Measurements from ENCODE around the gene PRSS56. TPM values are rescaled to one million over a fixed set of nuclear protein-coding genes. Genes with fewer than 3 reads are reported as not detected.

Gene PRSS56
- total RNA-seq, 1 donor from 2014 or later = not detected

- H3K27ac ChIP-seq (ENCODE audit: low read depth, low read length) = no peak overlapping the region
- H2AFZ ChIP-seq (ENCODE audit: low read depth, low read length) = no peak overlapping the region
- H3K4me1 ChIP-seq (ENCODE audit: insufficient read depth, low read length) = no peaks in the 10 kb centered on the region
- H3K9me3 Mint-ChIP-seq (ENCODE audit: unreplicated experiment) = peaks cover 3% of the 10 kb centered on the region
- no peak overlapping the region for H3K4me3 ChIP-seq (ENCODE audit: insufficient read depth, low read depth, low read length)
- H3K27ac Mint-ChIP-seq (ENCODE audit: unreplicated experiment) = no peak overlapping the region
- H3K27me3 ChIP-seq (ENCODE audit: insufficient read depth, low read length) = no peaks in the 10 kb centered on the region
- H3K36me3 ChIP-seq (ENCODE audit: insufficient read depth, low read length) = no peaks in the 10 kb centered on the region
- no peak overlapping the region for H3K9ac ChIP-seq (ENCODE audit: low read length)
- H3K4me1 Mint-ChIP-seq (ENCODE audit: low read depth, unreplicated experiment) = peaks cover 2% of the 10 kb centered on the region
- no peaks in the 10 kb centered on the region for H3K79me2 ChIP-seq (ENCODE audit: insufficient read depth, low read length)
- peaks cover 3% of the 10 kb centered on the region for H3K27me3 Mint-ChIP-seq (ENCODE audit: low read depth, unreplicated experiment)
- peaks cover 4% of the 10 kb centered on the region for H3K9me3 ChIP-seq (ENCODE audit: insufficient read depth, low read depth, low read length)
- FAIRE-seq = no peak
- peak overlapping the region; percentile 45 for H3K4me3 Mint-ChIP-seq (ENCODE audit: unreplicated experiment)
- DNase-seq (ENCODE audit: low read depth) = no peak
- TF ChIP-seq EZH2 (IDR thresholded peaks at IDR 0.05; ENCODE audit: insufficient read depth, low read length) (no peak), CTCF (IDR thresholded peaks at IDR 0.05; ENCODE audit: insufficient read depth, low read depth, low read length) (no peak)
- H3K36me3 Mint-ChIP-seq (ENCODE audit: low read depth, unreplicated experiment) = peaks cover 5% of the 10 kb centered on the region
- no peaks in the 10 kb centered on the region for H4K20me1 ChIP-seq (ENCODE audit: insufficient read depth, low read length)
- H3K4me2 ChIP-seq (ENCODE audit: low read length) = no peak overlapping the region
Observed at GRCh38 chr2:232535761-232536530, 15.8 kb downstream of the PRSS56 start.

GRCh38 chr2:232537079-232537478 lies 16.9 kb downstream of the PRSS56 start:
- Mint-ChIP-seq H3K27me3 (ENCODE audit: low read depth, unreplicated experiment) (peaks cover 3% of the 10 kb centered on the region), H3K4me3 (ENCODE audit: unreplicated experiment) (no peak overlapping the region), H3K36me3 (ENCODE audit: low read depth, unreplicated experiment) (peaks cover 5% of the 10 kb centered on the region), H3K27ac (ENCODE audit: unreplicated experiment) (no peak overlapping the region), H3K4me1 (ENCODE audit: low read depth, unreplicated experiment) (peaks cover 2% of the 10 kb centered on the region), H3K9me3 (ENCODE audit: unreplicated experiment) (peaks cover 3% of the 10 kb centered on the region)
- no peak overlapping the region for H3K4me2 ChIP-seq (ENCODE audit: low read length)
- no peak for DNase-seq (ENCODE audit: low read depth)
- no peak overlapping the region for H3K4me3 ChIP-seq (ENCODE audit: insufficient read depth, low read depth, low read length)
- H3K4me1 ChIP-seq (ENCODE audit: insufficient read depth, low read length) = no peaks in the 10 kb centered on the region
- TF ChIP-seq EZH2 (IDR thresholded peaks at IDR 0.05; ENCODE audit: insufficient read depth, low read length) = no peak
- peaks cover 4% of the 10 kb centered on the region for H3K9me3 ChIP-seq (ENCODE audit: insufficient read depth, low read depth, low read length)
- no peak overlapping the region for H3K27ac ChIP-seq (ENCODE audit: low read depth, low read length)
- no peaks in the 10 kb centered on the region for H3K79me2 ChIP-seq (ENCODE audit: insufficient read depth, low read length)
- H3K36me3 ChIP-seq (ENCODE audit: insufficient read depth, low read length) = no peaks in the 10 kb centered on the region
- no peaks in the 10 kb centered on the region for H4K20me1 ChIP-seq (ENCODE audit: insufficient read depth, low read length)
- no peak overlapping the region for H3K9ac ChIP-seq (ENCODE audit: low read length)
- FAIRE-seq = no peak
- no peak overlapping the region for H2AFZ ChIP-seq (ENCODE audit: low read depth, low read length)
- no peaks in the 10 kb centered on the region for H3K27me3 ChIP-seq (ENCODE audit: insufficient read depth, low read length)

- Histone ChIP-seq H3K9me3 (ENCODE audit: insufficient read depth, low read depth, low read length) (peaks cover 4% of the 10 kb centered on the region), H3K79me2 (ENCODE audit: insufficient read depth, low read length) (no peaks in the 10 kb centered on the region), H3K36me3 (ENCODE audit: insufficient read depth, low read length) (no peaks in the 10 kb centered on the region), H3K27me3 (ENCODE audit: insufficient read depth, low read length) (no peaks in the 10 kb centered on the region), H3K27ac (ENCODE audit: low read depth, low read length) (no peak overlapping the region), H2AFZ (ENCODE audit: low read depth, low read length) (no peak overlapping the region), H3K9ac (ENCODE audit: low read length) (no peak overlapping the region), H4K20me1 (ENCODE audit: insufficient read depth, low read length) (no peaks in the 10 kb centered on the region), H3K4me3 (ENCODE audit: insufficient read depth, low read depth, low read length) (no peak overlapping the region), H3K4me1 (ENCODE audit: insufficient read depth, low read length) (no peaks in the 10 kb centered on the region), H3K4me2 (ENCODE audit: low read length) (no peak overlapping the region)
- Mint-ChIP-seq H3K4me1 (ENCODE audit: low read depth, unreplicated experiment) (peaks cover 2% of the 10 kb centered on the region), H3K9me3 (ENCODE audit: unreplicated experiment) (peaks cover 3% of the 10 kb centered on the region), H3K27me3 (ENCODE audit: low read depth, unreplicated experiment) (peaks cover 3% of the 10 kb centered on the region), H3K36me3 (ENCODE audit: low read depth, unreplicated experiment) (peaks cover 5% of the 10 kb centered on the region), H3K4me3 (ENCODE audit: unreplicated experiment) (no peak overlapping the region), H3K27ac (ENCODE audit: unreplicated experiment) (no peak overlapping the region)
- TF ChIP-seq EZH2 (IDR thresholded peaks at IDR 0.05; ENCODE audit: insufficient read depth, low read length) (no peak), CTCF (IDR thresholded peaks at IDR 0.05; ENCODE audit: insufficient read depth, low read depth, low read length) (no peak)
- FAIRE-seq = no peak
- DNase-seq (ENCODE audit: low read depth) = no peak
Observed at GRCh38 chr2:232537499-232537898, 17.3 kb downstream of the PRSS56 start.
